PC-3 (cell line): ENCODE measurements around the gene SLC4A5.

ENCODE experiments used
- CTCF ChIP-seq: fragments of 300-600 bp; sonication (generic); conservative IDR thresholded peaks from 2 replicates; pipeline ENCODE4 v1.5.1; 2017; ENCODE audit warnings: antibody characterized with exemption, low read depth, mild to moderate bottlenecking, low read length
- EZH2 ChIP-seq: fragments of 300-600 bp; sonication (generic); IDR thresholded peaks from one replicate; pipeline ENCODE4 v1.6.1; 2017; ENCODE audit warnings: antibody characterized with exemption, mild to moderate bottlenecking, low read length; ENCODE audit not compliant: unreplicated experiment

DNA sequence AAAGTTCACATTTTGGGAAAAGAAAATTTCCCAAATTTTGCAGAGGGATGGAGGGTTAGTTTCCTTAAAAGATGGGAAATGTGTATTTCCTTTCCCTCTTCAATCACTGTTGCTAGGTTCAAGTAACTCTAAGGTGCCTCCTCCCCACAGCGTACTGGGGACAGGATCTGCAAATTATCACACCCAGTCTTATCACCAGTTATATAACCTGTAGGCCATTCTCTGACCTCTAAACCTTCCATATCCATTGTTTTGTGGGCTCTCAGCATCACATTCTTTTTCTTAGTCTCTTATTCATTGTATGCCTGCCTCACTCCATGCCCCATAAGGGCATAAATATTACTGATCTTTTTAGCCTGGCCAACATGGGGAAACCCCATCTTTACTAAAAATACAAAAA, 148.4 kb downstream of the SLC4A5 start:
- no peak for TF ChIP-seq CTCF
- TF ChIP-seq EZH2: no peak
